ENCODE results near the gene SHROOM1.

GRCh38 chr5:132776131-132776937 is 54.1 kb downstream of the SHROOM1 start:
- TF ChIP-seq CTCF (conservative IDR thresholded peaks at IDR 0.05) (no peak), EZH2 (IDR thresholded peaks at IDR 0.05; ENCODE audit: low read depth) (no peak)
